Stimulated activated memory B cell treated with anti-CD40 and anti-IgM and Interleukin-4, amounts not matched to agents 10 μg/mL and 1 μg/mL and 100 μg/mL, for 72 hours (primary cell): ENCODE results near the gene MEI1.

ENCODE experiments used
- ATAC-seq: fragments of 150-1000 bp; cut with Tn5 transposase; 2 replicates; pipeline ENCODE4 v1.10.0; 2021
- H3K27ac Mint-ChIP-seq: one replicate; pipeline ENCODE4 v1.8.0; 2022; ENCODE audit warnings: mild to moderate bottlenecking, mixed read lengths
- H3K27me3 Mint-ChIP-seq: one replicate; pipeline ENCODE4 v1.8.0; 2022; ENCODE audit warnings: mixed read lengths
- H3K36me3 Mint-ChIP-seq: one replicate; pipeline ENCODE4 v1.8.0; 2022; ENCODE audit warnings: mixed read lengths
- H3K4me1 Mint-ChIP-seq: one replicate; pipeline ENCODE4 v1.8.0; 2022; ENCODE audit warnings: mixed read lengths
- H3K4me3 Mint-ChIP-seq: one replicate; pipeline ENCODE4 v1.8.0; 2022; ENCODE audit warnings: mild to moderate bottlenecking, moderate library complexity, mixed read lengths
- H3K9me3 Mint-ChIP-seq: one replicate; pipeline ENCODE4 v1.8.0; 2022; ENCODE audit warnings: mixed read lengths

The MEI1 gene

DNA sequence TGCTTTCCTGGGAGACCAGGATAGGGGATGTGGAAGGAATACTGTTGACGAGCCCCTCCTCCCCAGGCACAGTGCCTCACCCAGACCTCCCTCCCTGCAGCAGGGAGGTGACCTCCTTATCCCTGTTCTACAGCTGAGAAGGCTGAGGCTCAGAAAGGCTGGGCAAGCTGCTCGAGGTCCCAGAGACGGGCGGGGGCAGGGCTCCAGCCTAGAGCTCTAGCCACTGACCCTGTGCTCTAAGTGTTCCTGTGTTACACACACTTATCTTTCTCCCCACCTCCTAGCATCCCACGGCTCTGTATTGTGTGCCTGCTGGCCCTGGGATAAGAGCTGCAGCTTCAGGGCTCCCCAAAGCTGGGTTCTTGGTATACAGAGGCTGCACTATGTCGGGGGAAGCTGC, 109.1 kb downstream of the MEI1 start:
- Mint-ChIP-seq H3K4me3 (no peak overlapping the region), H3K36me3 (peaks cover 17% of the 10 kb centered on the region), H3K9me3 (no peaks in the 10 kb centered on the region), H3K4me1 (no peaks in the 10 kb centered on the region), H3K27me3 (no peaks in the 10 kb centered on the region), H3K27ac (no peak overlapping the region)
- no peak for ATAC-seq

GRCh38 chr22:41810022-41810421, 110.7 kb downstream of the MEI1 start:
- no peaks in the 10 kb centered on the region for H3K9me3 Mint-ChIP-seq
- no peak for ATAC-seq
- H3K27ac Mint-ChIP-seq = no peak overlapping the region
- no peak overlapping the region for H3K4me3 Mint-ChIP-seq
- H3K27me3 Mint-ChIP-seq = no peaks in the 10 kb centered on the region
- H3K36me3 Mint-ChIP-seq = peaks cover 29% of the 10 kb centered on the region
- no peaks in the 10 kb centered on the region for H3K4me1 Mint-ChIP-seq

- Mint-ChIP-seq H3K4me3 (no peak overlapping the region), H3K36me3 (peaks cover 29% of the 10 kb centered on the region), H3K27me3 (no peaks in the 10 kb centered on the region), H3K27ac (no peak overlapping the region), H3K9me3 (no peaks in the 10 kb centered on the region), H3K4me1 (no peaks in the 10 kb centered on the region)
- ATAC-seq = no peak
Observed at GRCh38 chr22:41812805-41813545, 113.7 kb downstream of the MEI1 start.

DNA sequence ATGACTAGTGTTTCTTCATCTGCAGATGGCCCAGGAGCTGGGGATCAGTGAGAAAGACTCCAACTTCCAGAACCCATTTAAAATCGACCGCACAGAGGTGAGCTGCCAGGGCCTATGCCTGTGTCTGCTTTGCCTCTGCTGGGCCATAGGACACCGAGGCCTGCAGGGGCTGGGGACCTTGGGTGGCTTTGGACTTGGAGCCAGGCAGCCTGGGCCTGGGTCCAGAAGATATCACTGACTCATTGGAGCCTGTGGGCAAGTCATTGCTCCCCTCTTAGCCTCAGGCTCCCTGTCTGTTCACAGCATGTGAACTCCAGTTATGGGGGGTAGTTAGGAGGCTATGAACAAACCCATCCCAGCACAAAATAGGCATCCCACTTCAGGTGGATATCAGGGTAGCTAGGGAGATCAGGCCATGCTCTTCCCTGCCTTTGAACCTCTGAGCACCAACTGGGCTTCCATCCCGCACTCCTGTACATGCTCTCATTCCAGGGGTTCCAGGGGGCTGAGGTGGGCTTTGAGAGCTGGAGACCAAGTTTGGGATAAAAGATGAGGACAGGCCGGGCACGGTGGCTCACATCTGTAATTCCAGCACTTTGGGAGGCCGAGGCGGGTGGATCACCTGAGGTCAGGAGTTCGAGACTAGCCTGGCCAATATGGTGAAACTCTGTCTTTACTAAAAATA, 114.6 kb downstream of the MEI1 start:
- Mint-ChIP-seq H3K36me3 (peaks cover 29% of the 10 kb centered on the region), H3K27me3 (no peaks in the 10 kb centered on the region), H3K9me3 (no peaks in the 10 kb centered on the region), H3K4me1 (no peaks in the 10 kb centered on the region), H3K27ac (no peak overlapping the region), H3K4me3 (no peak overlapping the region)
- no peak for ATAC-seq

- peaks cover 25% of the 10 kb centered on the region for H3K36me3 Mint-ChIP-seq
- ATAC-seq = no peak
- no peak overlapping the region for H3K27ac Mint-ChIP-seq
- H3K27me3 Mint-ChIP-seq = no peaks in the 10 kb centered on the region
- H3K4me3 Mint-ChIP-seq = no peak overlapping the region
- H3K4me1 Mint-ChIP-seq = no peaks in the 10 kb centered on the region
- no peaks in the 10 kb centered on the region for H3K9me3 Mint-ChIP-seq
Observed at GRCh38 chr22:41815716-41816115, 116.4 kb downstream of the MEI1 start.

DNA sequence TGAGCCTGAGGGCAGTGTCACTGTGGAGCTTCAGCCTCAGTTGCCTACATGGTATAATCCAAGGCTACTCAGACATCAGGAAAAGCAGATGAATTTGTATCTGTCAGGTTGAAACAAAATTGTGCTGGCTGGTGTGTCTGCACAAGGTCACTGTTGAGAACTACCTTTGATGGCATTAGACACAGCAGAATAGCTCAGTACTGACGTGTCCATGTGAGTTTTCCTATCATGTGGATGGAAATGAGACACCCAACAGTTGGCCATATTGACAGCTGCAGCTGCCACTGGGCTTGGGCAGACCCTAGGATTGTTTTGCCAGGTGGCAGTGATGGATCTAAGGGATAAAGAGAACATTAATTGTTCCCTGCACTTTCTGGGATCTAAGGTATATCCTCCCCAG, 116.9 kb downstream of the MEI1 start:
- H3K36me3 Mint-ChIP-seq = peaks cover 27% of the 10 kb centered on the region
- H3K27me3 Mint-ChIP-seq = no peaks in the 10 kb centered on the region
- no peaks in the 10 kb centered on the region for H3K9me3 Mint-ChIP-seq
- no peaks in the 10 kb centered on the region for H3K4me1 Mint-ChIP-seq
- no peak overlapping the region for H3K4me3 Mint-ChIP-seq
- no peak overlapping the region for H3K27ac Mint-ChIP-seq
- ATAC-seq = no peak

GRCh38 chr22:41816871-41817270, 117.6 kb downstream of the MEI1 start:
- no peaks in the 10 kb centered on the region for H3K9me3 Mint-ChIP-seq
- no peak for ATAC-seq
- H3K4me1 Mint-ChIP-seq = no peaks in the 10 kb centered on the region
- no peaks in the 10 kb centered on the region for H3K27me3 Mint-ChIP-seq
- H3K4me3 Mint-ChIP-seq = no peak overlapping the region
- H3K36me3 Mint-ChIP-seq = peaks cover 27% of the 10 kb centered on the region
- no peak overlapping the region for H3K27ac Mint-ChIP-seq

- Mint-ChIP-seq H3K27ac (no peak overlapping the region), H3K27me3 (no peaks in the 10 kb centered on the region), H3K4me1 (peaks cover 9% of the 10 kb centered on the region), H3K9me3 (no peaks in the 10 kb centered on the region), H3K4me3 (no peak overlapping the region), H3K36me3 (peaks cover 27% of the 10 kb centered on the region)
- no peak for ATAC-seq
Observed at GRCh38 chr22:41818011-41818410, 118.7 kb downstream of the MEI1 start.

DNA sequence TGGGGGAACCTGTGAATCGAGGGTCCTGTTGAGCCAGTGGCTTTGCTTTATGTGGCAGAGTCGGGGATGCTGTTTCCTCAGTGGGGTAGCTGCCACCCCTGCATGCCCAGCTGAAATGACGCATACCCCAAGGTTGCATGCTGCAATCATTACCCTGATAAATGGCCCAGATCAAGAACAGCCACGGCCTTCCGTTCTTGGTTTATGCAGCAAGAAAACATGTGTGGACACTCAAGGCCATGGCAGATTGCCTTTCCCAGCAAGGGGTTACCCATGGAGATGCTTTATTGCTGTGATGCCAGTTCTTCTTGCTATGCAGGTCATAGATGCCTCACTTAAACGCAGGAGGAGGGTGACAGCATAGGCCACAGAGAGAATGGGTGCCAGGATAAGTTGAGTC, 119.3 kb downstream of the MEI1 start:
- peaks cover 27% of the 10 kb centered on the region for H3K36me3 Mint-ChIP-seq
- no peak for ATAC-seq
- H3K27me3 Mint-ChIP-seq = no peaks in the 10 kb centered on the region
- no peak overlapping the region for H3K4me3 Mint-ChIP-seq
- peaks cover 9% of the 10 kb centered on the region for H3K4me1 Mint-ChIP-seq
- H3K27ac Mint-ChIP-seq = no peak overlapping the region
- H3K9me3 Mint-ChIP-seq = no peaks in the 10 kb centered on the region

DNA sequence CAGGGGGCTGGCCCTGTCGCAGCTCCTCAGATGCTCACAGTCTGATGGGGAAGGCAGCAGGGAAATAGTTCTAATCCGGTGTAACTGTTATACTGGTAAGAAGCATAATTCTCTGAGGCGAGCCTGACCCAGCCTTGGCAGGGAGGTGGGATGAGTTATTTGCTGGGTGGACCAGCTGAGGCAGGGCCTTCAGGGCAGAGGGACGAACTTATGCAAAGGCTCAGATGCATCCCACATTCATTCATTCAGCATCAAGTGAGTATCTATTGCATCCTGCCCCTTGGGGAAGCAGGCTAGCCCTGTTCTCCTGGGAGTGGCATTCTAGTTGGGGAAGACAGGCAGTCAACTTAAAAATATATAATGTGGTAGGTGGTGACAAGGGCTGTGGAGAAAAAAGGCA, 120.0 kb downstream of the MEI1 start:
- no peak overlapping the region for H3K4me3 Mint-ChIP-seq
- ATAC-seq = no peak

DNA sequence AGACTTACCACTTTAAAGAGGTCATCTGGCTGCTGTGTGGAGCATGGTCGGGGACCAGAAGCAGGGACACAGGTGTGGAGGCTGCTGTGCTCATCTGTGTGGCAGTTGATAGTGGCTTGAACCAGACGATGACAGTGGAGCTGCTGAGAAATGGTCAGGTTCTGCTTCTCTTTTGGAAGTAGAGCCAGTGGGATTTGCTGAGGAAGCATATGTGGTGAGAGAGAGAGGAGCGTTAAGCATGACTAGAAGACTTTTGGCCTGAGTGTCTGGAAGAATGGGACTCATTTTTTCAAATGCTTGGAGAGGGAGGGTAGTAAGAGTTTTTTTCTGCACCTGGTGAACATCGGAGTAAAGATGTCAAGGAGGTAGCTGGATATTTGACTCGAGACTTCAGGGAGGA, 121.1 kb downstream of the MEI1 start:
- H3K36me3 Mint-ChIP-seq = peaks cover 22% of the 10 kb centered on the region
- H3K4me3 Mint-ChIP-seq = no peak overlapping the region
- no peak overlapping the region for H3K27ac Mint-ChIP-seq
- no peaks in the 10 kb centered on the region for H3K9me3 Mint-ChIP-seq
- no peaks in the 10 kb centered on the region for H3K27me3 Mint-ChIP-seq
- ATAC-seq = no peak
- H3K4me1 Mint-ChIP-seq = peaks cover 9% of the 10 kb centered on the region

More for the DNA sequence above, 120.0 kb downstream of the MEI1 start:
- Mint-ChIP-seq H3K27me3 (no peaks in the 10 kb centered on the region), H3K27ac (no peak overlapping the region), H3K36me3 (peaks cover 25% of the 10 kb centered on the region), H3K9me3 (no peaks in the 10 kb centered on the region), H3K4me1 (peaks cover 9% of the 10 kb centered on the region)

GRCh38 chr22:41821471-41822316, 122.4 kb downstream of the MEI1 start:
- Mint-ChIP-seq H3K36me3 (peaks cover 26% of the 10 kb centered on the region), H3K27me3 (no peaks in the 10 kb centered on the region), H3K27ac (peak overlapping the region; percentile 44), H3K4me1 (peaks cover 9% of the 10 kb centered on the region), H3K9me3 (no peaks in the 10 kb centered on the region), H3K4me3 (no peak overlapping the region)
- ATAC-seq = no peak

- no peaks in the 10 kb centered on the region for H3K9me3 Mint-ChIP-seq
- H3K36me3 Mint-ChIP-seq = peaks cover 26% of the 10 kb centered on the region
- H3K27ac Mint-ChIP-seq = peak overlapping the region; percentile 44
- no peak overlapping the region for H3K4me3 Mint-ChIP-seq
- H3K4me1 Mint-ChIP-seq = peaks cover 9% of the 10 kb centered on the region
- peak; percentile 84 for ATAC-seq
- H3K27me3 Mint-ChIP-seq = no peaks in the 10 kb centered on the region
Observed at GRCh38 chr22:41822317-41823057, 123.2 kb downstream of the MEI1 start.

- H3K4me3 Mint-ChIP-seq = no peak overlapping the region
- no peaks in the 10 kb centered on the region for H3K9me3 Mint-ChIP-seq
- H3K27me3 Mint-ChIP-seq = no peaks in the 10 kb centered on the region
- ATAC-seq = no peak
- H3K27ac Mint-ChIP-seq = peak overlapping the region; percentile 59
- H3K4me1 Mint-ChIP-seq = peaks cover 16% of the 10 kb centered on the region
- peaks cover 26% of the 10 kb centered on the region for H3K36me3 Mint-ChIP-seq
Observed at GRCh38 chr22:41823797-41824196, 124.5 kb downstream of the MEI1 start.

DNA sequence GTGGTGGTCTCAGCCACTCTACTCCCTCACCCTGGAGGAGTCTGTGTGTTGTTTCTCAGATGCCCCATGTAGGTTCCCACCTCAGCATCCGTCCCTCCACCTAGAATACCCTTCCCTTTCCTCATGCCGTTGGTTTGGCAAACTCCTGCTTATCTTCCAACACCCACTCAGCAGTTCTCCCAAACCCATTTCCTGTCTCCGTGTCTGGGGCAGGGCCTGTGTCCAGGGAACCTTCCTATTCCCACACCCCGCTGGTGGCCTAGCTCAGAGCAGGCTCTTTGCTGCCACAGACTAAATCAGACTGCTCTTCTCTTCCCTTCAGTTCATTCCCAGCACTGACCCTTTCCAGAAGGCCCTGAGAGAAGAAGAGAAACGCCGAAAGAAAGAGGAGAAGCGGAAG, 126.1 kb downstream of the MEI1 start:
- H3K9me3 Mint-ChIP-seq = no peaks in the 10 kb centered on the region
- peaks cover 16% of the 10 kb centered on the region for H3K36me3 Mint-ChIP-seq
- ATAC-seq = no peak
- H3K4me3 Mint-ChIP-seq = no peak overlapping the region
- H3K27me3 Mint-ChIP-seq = no peaks in the 10 kb centered on the region
- H3K27ac Mint-ChIP-seq = peak overlapping the region; percentile 59
- peaks cover 30% of the 10 kb centered on the region for H3K4me1 Mint-ChIP-seq
